GM19395 (cell line): Measurements from ENCODE around the gene ACTL8.
"Not testable (repeated sequence)": the region's sequence is repeated elsewhere in the genome, so short reads cannot be mapped to it uniquely, and the experiment has no call there.

Experiments
- ATAC-seq: cut with Tn5 transposase; IDR thresholded peaks from one replicate; pipeline ENCODE4 v1.9.1; 2021; ENCODE audit warnings: mild to moderate bottlenecking, moderate library complexity; ENCODE audit not compliant: unreplicated experiment

ACTL8 gene

DNA sequence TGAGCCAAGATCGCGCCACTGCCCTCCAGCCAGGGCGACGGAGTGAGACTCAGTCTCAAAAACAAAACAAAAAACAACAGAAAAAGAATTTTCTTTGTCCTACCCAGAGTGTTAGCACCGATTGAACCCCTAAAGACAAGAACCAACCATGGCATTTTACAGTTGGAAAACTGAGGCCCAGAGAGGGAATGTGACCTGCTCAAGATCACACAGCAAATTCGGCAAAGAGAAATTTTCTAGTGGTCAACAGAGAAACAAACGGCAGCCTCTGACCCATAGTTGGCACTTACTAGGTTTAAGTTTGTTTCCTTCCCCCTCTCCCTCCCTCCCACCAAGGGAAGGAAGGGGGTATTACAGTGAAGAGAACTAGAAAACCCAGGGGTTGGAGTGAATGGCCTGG, 20.5 kb upstream of the ACTL8 start:
- ATAC-seq, result no peak

GRCh38 chr1:17735348-17735747, 19.8 kb upstream of the ACTL8 start:
- no peak for ATAC-seq

- no peak for ATAC-seq
Observed at GRCh38 chr1:17735793-17736192, 19.3 kb upstream of the ACTL8 start.

DNA sequence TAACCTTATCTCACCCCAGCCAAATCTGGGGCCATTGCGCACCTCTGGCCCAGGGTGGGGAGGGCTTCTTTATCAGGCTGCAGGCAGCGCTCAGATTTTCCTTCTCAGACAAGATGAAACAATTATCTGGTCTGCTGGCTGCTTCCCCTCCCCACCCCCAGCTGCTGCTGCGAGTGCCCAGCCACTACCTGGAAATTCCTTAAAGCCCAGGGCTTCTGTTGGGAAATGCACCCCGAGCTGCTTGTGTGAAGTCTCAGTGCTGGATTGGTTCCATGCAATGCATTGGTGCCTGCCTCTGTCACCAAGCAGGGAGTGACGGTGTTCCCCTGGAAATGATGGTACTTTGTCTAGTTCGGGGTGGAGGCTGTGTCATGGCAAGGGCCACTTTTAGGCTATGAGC, 18.5 kb upstream of the ACTL8 start:
- no peak for ATAC-seq

GRCh38 chr1:17739050-17739449, 16.1 kb upstream of the ACTL8 start:
- ATAC-seq, result no peak

DNA sequence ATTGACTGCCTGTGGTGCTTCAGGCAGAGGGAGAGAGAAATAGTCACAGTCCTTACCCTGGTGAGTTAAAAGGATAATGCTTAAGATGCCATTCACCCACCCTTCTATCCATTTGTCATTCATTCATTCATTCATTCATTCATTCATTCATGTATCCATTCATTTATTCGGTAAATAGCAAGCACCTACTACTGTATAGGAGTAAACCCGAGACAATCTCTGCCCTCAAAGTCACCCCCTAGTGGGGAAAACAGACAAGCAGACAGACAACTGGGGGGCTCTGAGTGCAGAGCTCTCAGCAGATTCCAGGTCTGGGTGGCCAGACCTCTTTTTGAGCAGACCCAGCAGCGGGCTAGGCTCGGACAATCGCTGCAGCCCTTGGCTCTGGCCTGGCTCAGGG, 14.1 kb upstream of the ACTL8 start:
- ATAC-seq, result no peak

DNA sequence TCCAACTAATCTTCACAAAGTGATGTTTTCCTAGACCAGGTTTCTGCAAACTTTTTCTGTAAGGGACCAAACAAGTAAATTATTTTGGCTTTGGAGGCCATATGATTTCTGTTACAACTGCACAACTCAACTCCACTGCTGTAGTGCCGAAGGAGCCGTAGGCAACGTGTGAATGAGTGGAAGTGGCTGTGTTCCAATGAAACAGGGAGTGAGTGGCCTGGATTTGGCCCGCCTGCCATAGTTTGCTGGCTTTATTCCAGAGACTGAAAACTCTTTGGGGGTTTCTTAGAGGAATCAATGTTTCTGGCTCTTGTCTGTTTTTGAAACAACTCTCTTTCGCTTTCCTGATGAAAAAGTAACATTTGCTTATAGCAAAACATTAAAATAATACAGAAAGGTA, 12.6 kb upstream of the ACTL8 start:
- ATAC-seq, result no peak

GRCh38 chr1:17743008-17743647, 12.0 kb upstream of the ACTL8 start:
- no peak for ATAC-seq

GRCh38 chr1:17743925-17744324, 11.2 kb upstream of the ACTL8 start:
- ATAC-seq, result no peak

DNA sequence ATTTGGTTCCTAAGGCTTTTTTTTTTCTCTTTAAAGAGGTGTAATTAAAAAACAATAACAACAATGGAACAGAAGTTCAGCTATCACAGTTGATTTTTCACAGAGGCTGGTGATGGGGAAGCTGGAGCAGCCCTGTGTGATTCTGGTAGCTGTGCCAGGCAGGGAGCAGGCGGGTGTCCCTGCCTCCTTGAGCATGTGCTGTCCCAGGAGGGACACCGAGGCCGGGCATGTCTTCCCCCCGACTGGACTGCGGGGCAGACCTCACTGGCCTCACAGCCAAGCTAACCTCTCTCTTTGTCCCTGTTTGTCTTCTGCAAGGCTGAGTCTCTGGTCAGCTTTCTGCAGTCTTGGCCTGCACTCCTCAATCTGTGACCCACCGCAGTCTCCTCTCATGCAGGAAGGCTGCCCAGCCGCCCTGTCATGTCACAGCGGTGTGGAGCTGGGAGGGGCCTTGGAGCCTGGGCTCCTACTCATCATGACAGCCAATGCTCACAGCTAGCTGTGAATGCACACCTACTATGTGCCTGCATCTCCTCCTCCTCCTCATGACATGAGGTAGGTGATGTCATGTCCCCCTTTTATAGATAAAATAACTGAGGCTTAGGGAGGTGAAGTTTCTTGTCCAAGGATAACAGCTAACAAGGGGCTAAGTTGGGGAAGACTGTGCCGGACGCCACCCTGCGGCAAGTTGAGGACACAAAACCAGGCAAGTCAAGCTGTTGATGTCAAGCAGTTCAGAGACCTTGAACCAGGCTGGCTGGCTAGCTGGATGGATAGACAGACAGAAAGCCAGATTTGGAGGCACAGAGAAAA, 10.3 kb upstream of the ACTL8 start:
- no peak for ATAC-seq

DNA sequence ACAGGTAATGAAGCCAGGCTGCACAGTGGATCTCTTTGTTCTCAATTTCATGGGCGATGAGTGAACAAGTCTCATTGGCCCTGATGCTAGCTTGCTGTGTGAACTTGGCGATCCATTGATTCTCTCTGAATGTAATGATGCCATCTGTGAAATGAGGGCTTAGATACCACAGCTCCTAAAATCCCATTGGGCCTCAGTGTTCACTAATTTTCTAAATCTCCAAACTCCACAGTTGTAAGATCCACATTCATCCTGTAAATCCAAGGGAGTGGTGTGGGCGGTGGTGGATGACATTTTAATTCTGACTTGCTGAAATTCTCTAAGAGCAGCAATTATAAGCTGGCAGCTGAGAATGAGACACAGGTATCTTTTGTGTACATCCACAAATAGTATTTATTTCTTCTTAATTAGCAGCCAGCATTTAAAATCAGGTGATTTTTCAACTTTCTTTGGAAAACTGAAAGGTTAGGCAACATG, 9.6 kb upstream of the ACTL8 start:
- ATAC-seq, result no peak

DNA sequence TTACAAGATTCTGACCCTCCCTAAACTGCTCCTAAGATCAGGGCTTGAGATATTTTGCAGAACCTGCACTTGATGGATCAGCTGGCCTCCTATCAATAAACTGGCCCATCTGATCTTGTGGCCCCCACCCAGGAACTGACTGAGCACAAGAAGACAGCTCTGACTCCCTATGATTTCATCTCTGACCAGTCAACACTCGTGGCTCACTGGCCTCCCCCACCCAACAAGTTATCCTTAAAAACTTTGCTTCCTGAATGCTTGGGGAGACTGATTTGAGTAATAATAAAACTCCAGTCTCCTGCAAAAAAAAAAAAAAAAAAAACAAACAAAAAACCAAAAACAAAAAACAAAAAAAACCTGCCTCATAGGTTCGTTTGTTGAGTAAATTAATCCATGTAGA, 8.9 kb upstream of the ACTL8 start:
- not testable (repeated sequence) for ATAC-seq

DNA sequence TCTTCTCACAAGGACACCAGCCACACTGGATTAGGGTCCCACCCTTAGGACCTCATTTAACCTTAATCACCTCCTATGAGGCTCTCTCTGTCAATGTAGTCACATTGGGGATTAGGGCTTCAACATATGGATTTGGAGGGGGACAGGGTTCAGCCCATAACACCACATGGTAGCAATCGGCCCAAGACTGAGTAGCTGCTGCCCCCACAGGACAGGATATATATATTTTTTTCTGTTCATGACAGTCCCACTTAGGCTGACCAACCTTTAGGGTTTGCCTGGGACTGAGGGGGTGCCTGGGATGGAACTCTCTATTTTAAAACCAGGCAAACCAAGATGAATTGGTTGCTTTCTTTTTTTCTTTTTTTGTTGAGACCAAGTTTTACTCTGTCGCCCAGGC, 8.2 kb upstream of the ACTL8 start:
- no peak for ATAC-seq

DNA sequence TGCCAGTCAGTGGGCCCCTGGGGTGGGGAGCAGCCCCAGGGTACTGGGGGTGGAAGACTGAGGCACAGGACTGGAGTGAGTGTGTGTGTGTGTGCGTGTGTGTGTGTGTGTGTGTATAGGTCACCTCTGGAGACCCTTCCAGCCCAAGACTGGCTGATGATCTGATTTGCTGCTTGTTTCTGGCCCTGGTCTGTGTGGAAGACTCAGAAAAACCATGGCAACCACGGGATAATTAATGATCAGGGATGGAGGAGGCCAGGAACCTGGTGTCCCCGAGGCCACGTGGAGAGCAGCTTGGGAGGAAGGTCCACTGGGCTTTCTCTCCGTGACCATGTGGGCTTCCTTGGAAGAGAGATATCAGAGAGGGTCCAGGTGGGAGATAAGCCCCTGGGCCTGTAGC, 4.8 kb upstream of the ACTL8 start:
- ATAC-seq, result no peak

- ATAC-seq, result no peak
Observed at GRCh38 chr1:17752356-17752755, 2.8 kb upstream of the ACTL8 start.

DNA sequence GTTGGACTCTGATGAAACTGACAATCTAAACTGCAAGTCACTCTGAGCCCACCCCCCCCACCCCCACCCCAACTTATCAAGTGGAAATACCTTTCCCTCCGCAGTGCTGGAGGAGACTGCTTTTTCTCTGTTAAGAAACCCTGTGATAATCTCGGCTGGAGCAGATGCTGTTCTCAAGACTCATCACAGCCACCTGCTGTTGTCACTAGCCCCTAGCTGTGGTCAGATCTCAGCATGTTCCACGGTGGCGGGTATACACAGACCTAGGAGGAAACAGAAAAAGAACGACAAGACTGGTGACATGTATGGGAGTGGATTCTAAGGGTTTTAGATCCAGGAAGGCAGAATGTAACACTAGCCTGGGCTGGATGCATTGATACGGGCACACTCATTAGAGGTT, 2.3 kb downstream of the ACTL8 start:
- ATAC-seq, result no peak

GRCh38 chr1:17759114-17759513, 4.0 kb downstream of the ACTL8 start:
- ATAC-seq, result no peak

DNA sequence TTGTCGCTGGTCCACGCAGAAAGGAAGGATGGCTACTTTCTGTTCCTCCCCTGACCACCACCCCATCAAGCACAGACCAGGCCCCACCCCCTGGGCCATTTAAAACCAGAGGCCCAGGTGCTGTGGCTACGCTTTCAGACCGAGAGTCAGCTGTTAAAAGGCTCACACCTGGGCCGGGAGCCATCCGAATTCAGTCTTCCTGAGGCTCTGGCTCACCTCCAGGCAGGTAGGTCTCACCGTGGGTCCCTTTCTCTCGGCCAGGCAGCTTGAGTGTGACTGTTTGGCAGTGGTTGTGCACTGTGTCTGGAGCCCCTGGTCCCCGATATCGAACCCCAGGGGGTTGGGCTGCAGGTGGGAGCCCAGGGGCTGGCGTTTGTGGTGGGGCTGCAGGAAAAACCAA, 7.2 kb downstream of the ACTL8 start:
- no peak for ATAC-seq

DNA sequence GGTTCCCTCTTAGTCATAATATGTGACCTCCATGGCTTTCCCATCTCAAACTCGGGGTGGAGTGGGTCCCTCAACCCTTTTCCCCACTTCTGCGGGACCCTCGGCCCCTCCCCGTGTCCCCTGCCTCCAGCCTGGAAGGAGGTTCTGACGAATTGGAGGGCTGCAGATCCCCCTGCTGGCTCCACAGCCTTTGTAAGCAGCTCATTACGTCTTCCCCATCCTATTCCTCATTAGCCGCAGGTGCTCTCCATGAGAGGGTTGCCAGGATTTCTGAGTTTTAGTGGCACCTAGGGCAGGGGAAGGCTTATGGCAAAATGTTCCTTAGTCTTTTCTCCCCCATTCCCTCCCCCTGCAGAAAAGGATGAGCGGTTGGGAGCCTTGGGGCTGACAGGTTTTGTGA, 8.3 kb downstream of the ACTL8 start:
- no peak for ATAC-seq

DNA sequence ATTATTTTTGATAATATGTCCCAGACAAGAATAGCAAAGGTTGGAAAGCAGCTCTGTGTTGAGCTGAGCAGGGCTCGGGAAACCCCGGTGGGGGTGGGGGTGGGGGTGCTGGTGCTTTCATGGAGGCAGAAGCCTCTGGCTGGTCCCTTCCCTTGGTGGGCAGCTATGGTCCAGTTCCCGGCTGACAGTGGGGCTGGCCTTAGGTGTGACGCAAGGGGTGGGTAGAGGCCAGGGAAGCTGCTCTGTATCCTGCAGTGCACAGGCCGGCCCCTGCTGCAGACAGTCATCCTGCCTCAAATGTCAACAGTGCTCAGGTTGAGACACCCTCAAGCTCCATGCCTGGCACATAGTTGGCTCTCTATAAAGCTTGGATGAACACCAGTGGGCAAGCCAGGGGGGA, 8.9 kb downstream of the ACTL8 start:
- ATAC-seq, result no peak

- no peak for ATAC-seq
Observed at GRCh38 chr1:17764591-17764990, 9.5 kb downstream of the ACTL8 start.
